Stimulated activated CD4-positive, alpha-beta T cell treated with anti-CD3 and anti-CD28 coated beads, Interleukin-4, amount 100 ng/mL, for 48 hours (primary cell): Measurements from ENCODE around the gene BTBD6.

ENCODE experiments used
- DNase-seq, 2 donors: peaks; one replicate each; pipeline ENCODE4 v3.0.0-alpha.2; 2020; ENCODE audit warnings: low read depth in 2 of 2

Gene BTBD6

DNA sequence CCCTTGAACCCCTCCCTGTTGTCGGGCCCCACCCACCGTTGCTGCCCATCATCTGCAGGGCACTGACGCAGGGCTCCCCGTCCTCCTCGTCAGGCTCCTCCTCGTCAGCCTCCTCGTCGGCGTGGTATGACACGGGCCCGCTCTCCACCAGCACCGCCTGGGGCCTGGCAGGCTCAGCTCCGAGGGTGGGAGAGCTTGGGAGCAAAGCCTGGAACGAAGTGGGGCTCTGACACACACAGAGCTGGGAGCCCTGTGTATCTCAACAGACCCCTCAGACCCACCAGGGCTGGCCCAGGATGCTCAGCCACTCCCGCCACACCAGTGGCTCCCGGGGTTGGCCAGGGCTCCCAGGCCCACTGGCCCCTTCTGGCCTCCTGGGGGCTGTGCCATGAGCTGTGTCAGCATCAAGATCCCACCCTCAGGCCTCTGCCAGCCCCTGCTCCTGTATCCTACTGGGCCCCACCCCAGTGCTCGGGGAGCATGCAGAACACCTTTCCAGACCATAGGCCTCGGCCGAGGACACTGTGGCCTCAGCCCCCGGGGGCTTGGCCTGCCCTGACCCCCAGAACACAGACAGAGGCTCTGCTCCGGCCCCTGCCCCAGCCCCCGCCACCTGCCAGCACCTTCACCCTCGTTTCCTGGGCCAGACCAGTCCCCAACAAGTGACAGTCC lies 37.1 kb upstream of the BTBD6 start:
- no peak for DNase-seq

DNA sequence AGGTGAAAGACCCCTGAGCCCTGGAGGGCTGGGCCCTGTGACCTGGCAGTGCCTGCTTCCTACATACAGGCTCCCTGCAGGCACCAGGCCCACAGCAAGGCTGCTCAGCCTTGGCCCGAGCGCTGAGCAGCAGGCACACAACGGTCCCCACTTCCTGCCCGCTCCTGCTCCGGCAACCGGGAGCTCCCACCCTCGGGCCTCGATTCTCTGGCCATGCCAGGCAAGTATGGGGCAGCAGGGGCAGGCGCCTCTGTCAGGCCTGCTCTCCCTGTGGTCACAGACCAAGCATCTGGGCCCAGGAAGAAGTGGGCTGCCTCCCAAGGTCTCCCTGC lies 36.6 kb upstream of the BTBD6 start:
- no peak for DNase-seq

DNA sequence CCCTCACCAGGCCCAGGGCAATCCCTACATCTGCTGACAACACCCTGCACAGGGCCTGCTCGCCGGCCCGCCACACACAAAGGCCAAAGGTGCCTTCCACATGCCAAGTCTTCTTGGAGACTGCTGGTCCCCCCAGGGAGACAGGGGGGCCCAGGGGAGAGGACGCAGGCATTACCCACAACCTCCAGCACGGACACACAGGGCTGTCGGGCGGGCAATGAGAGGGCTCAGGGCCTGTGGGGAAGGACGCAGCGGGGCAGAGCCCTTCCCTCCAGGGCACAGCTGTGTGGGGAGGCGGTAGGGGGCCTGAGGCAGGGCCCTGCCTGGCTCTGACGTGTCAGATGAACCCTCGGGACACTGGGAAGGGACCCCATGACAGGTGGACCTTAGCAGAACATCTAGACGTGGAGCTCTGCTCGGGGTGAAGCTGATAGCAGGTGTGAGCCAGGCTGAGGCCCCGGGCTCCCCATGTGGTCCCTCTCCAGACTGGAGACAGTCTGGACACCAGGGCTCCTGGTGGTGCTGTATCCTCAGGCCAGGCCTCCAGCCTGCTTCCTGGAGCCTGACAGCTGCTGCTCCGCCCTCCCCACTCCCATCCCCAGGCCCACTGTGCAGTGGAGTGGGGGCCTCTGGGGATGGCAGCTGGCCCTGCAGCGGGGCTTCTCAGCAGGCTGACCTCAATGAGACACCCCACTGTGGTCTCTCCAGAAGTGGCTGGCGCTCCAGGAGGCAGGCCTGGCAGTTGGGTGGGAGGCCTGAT lies 35.6 kb upstream of the BTBD6 start:
- DNase-seq = no peak

DNA sequence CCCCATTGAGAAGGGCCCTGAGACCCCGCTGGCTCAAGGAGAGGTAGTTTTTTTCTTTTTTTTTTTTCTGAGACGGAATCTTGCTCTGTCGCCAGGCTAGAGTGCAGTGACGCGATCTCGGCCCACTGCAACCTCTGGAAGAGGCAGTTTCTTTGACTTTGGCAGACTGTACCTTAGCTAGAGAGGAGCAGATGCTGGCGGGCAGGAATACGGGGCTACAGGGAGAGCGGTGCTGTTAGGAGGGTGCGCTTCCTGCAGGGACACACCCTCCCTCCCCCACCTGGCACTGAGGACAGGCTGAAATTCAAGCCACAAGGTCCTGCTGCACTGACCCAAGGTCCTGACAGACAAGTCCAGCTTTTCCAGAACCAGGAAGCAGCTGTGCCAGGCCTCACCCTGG lies 35.0 kb upstream of the BTBD6 start:
- no peak for DNase-seq

DNA sequence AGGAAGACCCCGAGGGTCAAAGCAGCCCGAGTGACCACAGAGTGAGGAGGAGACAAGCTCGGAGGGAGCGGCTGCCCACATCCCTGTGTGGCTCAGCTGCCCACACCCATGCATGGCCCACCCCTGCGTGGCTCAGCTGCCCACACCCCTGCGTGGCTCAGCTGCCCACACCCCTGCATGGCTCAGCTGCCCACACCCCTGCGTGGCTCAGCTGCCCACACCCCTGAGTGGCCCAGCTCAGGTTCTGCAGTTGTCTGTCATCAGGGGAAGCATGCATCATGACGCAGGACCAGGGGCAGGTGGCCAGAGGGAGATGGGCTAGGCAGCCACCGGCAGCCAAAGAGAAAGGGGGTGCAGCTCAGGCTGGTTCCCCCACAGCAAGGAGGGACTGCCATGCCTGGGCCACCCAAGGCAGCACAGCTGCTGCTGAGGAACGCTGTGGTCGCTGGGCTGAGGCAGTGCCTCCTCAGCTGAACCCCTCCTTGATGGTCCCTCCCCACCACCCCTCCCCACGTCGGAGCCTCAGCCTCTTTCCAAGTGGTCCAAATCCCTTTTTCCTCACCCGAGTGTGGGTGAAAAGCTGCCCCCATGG lies 33.9 kb upstream of the BTBD6 start:
- DNase-seq = no peak

DNA sequence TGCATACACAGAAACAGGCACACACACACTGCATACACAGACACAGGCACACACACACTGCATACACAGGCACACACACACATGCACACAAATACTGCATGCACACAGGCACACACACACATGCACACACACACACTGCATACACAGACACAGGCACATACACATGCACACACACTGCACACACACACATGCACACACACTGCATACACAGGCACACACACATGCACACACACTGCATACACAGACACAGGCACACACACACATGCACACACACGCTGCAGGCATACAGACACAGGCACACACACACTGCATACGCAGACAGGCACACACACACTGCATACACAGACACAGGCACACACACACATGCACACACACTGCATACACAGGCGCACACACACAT lies 32.7 kb upstream of the BTBD6 start:
- DNase-seq = no peak

DNA sequence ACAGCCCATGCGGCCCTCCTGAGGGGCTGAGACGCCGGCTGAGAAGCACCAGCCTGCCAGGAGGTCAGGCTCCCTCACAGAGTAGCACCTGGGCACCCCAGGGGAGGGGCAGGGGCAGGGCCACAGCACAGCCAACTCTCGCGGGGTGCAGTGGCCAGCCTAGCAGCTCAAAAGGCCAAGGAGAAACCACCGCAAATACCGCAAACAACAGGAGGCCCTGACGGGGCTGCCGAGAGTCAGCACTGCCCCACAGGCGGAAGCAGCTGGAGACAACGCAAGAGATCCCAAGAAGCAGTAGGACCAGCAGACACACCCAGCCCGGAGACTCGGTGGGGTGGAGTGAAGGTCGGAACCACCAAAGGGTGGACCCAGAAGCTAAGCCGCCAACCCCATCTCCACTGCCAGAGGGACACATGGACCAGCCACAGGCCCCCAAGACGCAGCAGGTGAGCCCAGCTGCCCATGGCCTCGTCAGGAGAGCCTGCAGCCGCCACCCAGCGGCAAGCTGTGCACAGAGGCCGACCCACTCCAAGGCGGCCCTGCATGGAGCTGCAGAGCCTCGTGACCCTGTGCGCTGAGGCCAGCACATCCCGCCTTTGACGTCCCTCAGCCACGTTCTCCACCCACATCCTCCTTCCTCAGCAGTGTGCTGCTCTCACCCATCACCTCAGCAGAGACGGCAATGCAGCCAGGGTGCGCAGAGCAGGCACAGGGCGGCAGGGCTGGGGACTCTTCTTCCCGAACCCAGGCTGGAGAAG lies 31.7 kb upstream of the BTBD6 start:
- DNase-seq = no peak

DNA sequence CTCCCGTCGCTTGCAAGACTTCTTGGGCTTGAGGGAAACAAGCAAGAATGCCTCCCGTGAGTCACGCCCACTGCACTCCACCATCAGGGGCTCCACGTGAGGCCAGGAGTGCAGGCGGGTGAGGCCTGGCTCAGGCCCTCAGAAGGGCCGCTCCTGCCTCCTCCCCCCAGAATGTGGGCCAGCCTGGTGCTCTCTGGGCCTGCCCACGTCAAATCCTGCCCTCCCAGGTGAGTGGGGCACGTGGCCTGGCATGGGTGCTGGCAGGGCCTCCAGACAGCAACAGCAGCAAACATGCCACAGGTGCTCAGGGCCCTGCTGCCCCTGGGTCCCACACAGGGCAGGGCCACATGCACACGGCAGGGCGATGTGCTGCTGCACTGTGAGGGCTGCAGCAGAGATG lies 30.6 kb upstream of the BTBD6 start:
- no peak for DNase-seq

DNA sequence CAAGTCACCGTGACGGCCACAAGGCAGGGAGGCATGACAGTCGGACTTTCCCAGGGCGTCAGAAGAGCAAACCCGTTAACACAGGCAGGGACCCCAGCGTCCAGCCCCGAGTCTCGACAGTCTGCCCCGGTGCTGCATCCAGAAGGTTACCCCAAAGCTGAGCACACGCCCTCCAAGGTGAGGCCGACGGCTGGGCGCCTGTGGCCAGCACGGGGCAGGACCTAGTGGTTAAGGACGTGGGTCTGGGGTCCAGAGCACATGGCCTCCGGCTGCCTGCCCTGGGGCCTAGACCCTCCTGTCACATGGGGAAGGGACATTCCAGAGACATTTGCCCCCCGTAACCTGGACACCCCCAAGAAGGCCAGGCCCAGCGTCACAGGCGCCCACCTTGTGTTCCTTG lies 29.7 kb upstream of the BTBD6 start:
- DNase-seq = no peak

DNA sequence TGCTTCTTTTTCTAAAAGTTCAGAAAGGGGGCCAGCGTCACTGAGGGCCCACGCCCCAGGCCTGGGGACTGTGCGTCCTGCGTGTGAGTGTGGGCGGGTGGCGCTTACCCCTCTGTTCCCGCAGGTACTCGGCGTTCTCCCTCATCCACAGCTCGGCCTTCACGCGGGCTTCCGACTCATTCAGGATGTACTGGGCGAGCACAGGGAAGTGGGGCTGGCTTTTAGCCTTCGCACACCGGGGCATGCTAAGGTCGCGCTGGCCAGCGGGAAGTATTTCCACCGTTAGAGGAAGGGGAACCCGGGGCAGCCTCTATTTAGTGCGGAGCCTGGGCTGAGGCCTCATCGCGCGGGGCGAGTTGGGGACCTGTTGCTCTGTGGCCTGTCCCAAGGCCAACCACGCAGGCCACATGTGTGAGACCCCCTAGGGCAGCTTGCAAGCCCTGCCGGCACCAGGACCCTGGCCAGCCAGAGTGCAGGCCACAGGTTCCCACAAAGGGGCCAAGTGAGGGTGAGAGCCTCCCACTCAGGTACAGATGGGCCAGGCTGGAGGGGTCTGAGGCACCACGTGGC lies 29.2 kb upstream of the BTBD6 start:
- no peak for DNase-seq

DNA sequence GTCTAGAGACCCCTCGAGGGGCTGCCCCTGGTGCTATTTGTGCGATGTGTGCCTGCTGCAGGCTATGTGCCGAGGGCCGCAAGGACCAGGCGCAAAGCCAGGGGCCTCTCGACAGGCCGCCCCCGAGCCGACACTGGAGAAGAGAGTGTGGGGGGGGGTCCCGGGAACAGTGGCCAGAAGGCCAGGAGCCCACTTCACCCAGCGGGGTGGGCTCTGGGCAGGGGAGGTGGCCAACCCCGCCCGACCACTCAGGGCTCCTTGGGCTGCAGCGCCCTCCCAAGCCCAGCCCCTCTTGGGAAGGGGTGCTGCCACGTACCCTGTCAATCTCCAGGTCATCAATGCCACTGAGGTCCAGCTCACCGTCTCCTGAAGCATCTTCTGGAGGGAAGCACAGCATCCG lies 28.6 kb upstream of the BTBD6 start:
- no peak for DNase-seq

DNA sequence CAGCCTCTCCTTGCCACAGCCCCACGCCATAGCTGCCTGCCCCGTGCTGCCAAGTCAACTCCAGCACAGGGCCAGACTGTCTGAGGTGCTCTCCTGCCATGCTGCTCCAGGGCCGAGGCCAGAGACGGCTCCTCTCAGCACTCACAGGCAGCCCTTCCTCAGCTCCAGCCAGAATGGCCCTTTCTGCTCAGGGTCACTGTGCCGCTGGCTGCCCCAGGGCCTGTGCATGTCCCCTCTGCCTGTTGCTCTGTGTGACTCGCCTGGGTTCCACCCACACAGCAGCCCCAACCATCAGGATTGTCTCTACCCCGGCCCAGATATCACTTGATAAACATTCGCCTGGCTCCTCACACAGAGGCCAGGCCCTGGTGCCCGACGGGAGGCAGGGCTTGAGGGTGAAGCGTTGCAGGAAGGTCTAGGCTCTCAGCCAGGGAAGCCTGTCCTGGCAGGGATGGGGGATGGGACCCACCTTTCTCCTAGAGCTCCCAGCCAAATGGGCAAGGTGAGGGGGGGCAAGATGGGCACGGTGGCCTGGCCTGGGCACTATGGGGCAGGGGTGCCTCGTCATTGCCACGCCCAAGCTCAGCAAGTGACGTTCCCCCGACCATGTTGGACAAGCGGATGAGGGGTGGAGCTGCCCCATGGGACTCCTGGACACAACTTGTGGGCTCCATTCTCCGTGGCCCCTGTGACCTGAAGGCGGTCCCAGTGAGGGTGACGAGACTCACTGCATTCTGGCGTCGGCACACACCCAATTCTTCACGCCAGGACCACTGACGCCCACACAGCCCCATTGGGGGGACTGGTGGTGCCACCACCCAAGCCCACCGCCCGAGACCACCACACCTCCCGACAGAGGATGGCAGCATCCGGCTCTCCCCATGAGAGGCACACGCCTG lies 27.4 kb upstream of the BTBD6 start:
- DNase-seq = no peak

DNA sequence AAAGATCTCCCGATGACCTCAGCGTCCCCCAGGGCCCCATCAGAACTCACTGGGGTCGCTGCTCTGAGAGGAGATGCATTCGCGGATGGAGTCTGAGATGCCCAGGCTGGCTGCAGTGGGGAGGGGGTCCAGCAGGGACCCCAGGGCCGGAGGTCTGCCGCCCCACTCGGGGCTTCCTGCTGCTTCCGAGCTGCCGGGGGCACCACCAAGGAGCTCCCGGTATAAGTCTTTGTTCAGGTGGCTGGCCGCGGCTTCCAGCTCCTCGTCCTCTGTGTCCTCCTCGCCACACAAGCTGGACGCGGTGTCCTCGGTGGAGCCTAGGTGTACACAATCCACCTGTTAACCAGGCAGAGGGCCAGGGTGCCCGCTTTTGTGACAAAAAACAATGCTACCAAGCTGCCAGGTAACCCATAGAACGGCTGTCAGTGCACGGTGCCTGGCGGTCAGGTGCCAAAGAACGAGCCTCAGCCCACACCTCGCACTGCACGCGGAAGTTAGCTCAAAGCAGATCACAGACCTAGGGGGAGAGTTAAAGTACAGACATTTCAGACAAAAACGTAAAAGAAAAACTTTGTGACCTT lies 26.6 kb upstream of the BTBD6 start:
- DNase-seq = no peak

DNA sequence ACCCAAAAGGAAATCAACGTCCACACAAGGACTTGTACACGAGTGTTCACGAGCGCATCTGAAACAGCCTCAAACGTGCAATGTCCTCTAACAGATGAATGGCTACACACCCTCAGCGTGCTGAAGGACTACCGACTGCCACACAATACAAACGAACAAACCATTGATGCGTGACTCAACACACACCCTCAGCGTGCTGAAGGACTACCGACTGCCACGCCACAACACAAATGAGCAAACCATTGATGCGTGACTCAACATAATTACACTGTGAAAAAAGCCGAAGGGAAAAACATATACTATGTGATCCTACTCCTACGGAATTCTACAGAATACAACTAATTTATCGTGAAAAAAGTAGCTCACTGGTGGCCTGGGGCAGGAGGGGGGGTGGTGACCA lies 25.1 kb upstream of the BTBD6 start:
- no peak for DNase-seq

DNA sequence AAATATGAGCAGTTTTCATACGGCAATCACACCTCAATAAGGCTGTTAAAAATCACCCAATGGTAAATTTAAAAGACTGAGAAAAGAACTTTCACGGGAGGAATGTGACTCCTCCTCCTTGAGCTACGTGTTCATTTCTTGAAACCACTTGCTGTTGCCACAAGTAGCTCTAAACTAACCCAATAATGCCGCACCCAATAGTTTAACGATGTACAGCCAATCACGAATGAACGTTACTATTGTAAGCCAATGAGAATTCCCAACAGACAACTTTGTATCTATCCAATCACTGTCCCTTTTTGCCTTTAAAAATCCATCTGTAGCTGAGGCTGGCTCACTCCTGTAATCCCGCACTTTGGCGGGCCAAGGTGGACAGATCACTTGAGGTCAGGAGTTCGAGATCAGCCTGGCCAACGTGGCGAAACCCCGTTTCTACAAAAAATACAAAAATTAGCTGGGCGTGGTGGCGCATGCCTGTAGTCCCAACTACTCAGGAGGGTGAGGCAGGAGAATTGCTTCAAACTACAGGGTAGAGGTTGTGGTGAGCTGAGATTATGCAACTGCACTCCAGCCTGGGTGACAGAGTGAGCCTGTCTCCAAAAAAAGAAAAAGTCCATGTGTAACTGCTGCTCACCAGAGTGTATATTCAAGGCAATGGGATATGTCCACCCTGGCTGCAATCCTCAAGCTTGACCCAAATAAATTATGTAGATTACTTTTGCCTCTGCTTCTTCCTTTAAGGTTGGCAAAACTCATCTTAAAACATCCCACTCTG lies 24.4 kb upstream of the BTBD6 start:
- no peak for DNase-seq

DNA sequence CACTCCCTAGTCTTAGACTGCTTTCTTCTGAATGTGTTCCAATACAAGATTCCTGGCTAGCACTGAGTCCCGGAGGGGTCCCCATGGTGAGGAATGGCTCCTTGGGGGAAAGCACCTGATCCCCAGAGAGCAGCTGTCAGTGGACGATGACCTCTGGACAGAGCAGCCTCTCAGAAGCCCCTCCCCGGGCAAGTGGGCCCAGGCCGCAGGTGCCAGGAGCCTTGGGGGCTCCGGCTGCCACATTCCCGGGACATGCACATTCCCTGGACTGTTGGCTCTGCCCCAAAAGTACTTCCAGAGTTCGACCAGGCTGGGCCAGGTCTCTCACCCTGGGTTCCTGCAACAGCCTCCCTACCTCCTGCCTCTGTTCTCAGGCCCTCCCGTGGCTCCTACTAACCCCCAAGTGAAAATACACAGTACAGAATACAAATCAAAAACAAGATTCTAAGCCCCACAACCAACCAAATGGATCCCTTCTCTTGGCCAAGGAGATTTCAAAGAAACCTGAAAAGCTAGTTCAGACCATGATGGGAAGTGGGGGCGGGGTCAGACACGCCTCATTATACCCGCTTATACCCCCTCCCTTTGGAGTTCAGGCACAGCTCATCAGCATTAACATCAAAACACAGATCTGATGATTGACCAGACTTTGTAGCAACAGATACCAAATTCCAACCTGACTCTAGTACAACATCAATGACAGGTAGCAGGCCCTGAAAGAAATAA lies 23.3 kb upstream of the BTBD6 start:
- DNase-seq = no peak

DNA sequence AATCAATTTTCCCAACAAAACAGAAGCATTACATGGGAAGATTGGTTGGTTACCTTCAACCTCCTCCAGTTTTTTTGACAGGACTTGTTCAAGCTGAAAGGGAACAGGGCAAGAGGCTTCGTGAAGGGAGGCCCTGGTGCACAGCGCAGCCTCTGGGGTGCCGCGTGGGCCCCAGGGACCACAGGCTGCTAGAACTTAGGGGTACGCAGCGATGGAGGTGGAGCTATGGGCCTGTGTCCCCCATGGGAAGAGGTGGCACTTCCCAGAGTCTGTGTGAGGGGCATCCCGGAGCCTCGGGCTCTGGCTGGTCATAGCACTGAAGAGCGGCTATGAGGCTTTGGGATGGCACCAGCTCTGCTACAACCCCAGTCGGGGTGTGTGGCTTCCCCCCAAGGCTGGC lies 22.1 kb upstream of the BTBD6 start:
- DNase-seq = no peak

DNA sequence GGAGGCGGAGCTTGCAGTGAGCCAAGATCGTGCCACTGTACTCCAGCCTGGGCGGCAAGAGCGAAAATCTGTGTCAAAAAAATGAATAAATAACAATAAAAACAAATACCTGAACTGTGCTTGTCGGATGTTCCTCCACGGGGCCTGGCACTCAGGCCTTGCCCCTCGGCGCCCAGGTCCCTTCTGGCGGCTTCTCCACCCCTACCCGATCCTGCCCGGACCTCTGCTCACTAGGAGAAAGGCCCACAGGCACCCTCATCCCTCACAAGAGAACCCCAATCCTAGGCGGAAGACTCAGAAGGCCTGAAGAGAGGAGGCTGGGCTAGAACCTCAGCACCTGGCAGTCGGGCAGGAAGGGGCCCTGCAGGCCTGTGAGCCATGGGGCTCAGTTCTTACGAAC lies 21.0 kb upstream of the BTBD6 start:
- no peak for DNase-seq

DNA sequence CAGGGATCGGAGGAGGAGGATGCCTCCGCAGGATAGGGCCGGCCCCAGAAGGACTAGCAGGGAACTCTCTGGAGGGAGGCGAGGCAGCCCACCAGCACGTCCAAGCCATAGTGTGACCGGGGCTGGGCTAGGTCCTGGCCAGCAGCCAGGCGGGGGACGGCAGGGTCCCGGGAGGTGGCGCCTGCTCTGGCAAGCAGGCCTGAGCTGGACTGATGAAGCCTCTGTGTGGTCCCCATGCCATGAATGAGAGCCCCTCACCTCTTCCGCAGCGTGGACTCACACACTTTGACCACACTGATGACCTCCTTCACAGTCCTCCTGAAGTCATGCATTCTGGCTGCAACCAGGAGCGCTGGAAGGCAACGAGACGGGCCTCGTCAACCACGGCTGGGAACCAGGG lies 19.8 kb upstream of the BTBD6 start:
- no peak for DNase-seq
